ENCODE measurements around the gene ANKRD22. TPM values are rescaled to one million over a fixed set of nuclear protein-coding genes. Genes with fewer than 3 reads are reported as not detected.

Gene ANKRD22
- total and polyA plus RNA-seq, 10 of the 15 experiments (the other 5 are each of a cell fraction or from before 2014, with no cell fraction given) = 0.30 to 1.3 (median 0.71) TPM

DNA sequence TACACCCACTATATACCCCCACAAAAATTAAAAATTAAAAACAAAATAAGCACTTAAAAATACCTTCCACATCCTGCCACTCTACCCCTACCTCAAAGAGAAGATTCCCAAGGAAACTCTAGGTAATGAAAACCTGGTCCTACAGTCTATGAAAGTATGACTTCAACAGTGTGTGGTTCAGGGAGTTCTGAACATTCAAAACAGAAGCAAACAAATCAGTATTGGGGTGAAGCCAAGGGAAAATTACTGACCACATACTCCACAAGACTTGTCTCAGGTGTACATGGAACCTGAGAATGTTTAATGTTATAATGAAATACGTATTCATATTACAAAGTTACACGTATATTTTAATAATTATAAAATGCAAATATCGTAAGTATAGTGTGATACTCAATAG lies 69.4 kb downstream of the ANKRD22 start:
- H3K9ac ChIP-seq (ENCODE audit: control insufficient read depth, insufficient read depth, low read length) = no peak overlapping the region
- no peaks in the 10 kb centered on the region for H3K27me3 ChIP-seq (replicated peaks in 1 of 2; ENCODE audit: control insufficient read depth in 2 of 2, insufficient read depth in 2 of 2, low read length in 1 of 2)
- no peak overlapping the region for H3K4me3 ChIP-seq
- DNase-seq (ENCODE audit: low read depth, low spot score) = no peak
- ChIA-PET CTCF (interaction anchor here (0.9 kb wide), 1 partner anchor 12 kb away, joined by 4 read pairs; no protein-coding TSS in a partner anchor), SMC1A (ENCODE audit: uncharacterized antibody, unreplicated experiment) (no interaction called here), RAD21 (ENCODE audit: unreplicated experiment) (no interaction called here), POLR2A (no interaction called here)
- in situ Hi-C loops (cut with MboI) = no loop called here
- no peaks in the 10 kb centered on the region for H3K36me3 ChIP-seq (ENCODE audit: control insufficient read depth in 2 of 2, insufficient read depth in 2 of 2, low read length in 1 of 2)
- H4K20me1 ChIP-seq (ENCODE audit: control insufficient read depth, insufficient read depth) = no peaks in the 10 kb centered on the region
- peak; percentile 49 for ATAC-seq
- H3K4me1 ChIP-seq (ENCODE audit: control insufficient read depth, insufficient read depth, low read length) = no peaks in the 10 kb centered on the region
- intact Hi-C loops (cut with micrococcal nuclease; ENCODE audit: unreplicated experiment) = no loop called here
- BruUV-seq (replicated peaks) = no TSS peak
- no peaks in the 10 kb centered on the region for H3K79me2 ChIP-seq (ENCODE audit: control insufficient read depth, insufficient read depth, low read length)
- no peak overlapping the region for H2AFZ ChIP-seq (ENCODE audit: control insufficient read depth, low read depth, low read length)
- FAIRE-seq = no peak
- H3K9me3 ChIP-seq (replicated peaks; ENCODE audit: control insufficient read depth, insufficient read depth, low read length) = no peaks in the 10 kb centered on the region; the same call in 2 of the 3 replicates
- no peak overlapping the region for H3K4me2 ChIP-seq (ENCODE audit: control insufficient read depth, insufficient read depth)
- 80% methylated on average over 3 of the region's 3 CpGs for WGBS (ENCODE audit: insufficient coverage, insufficient replicate concordance, low lambda C conversion rate, missing lambda C conversion rate)
- no peak overlapping the region for H3K27ac ChIP-seq (ENCODE audit: control insufficient read depth, insufficient read depth)
- TF ChIP-seq, protein P1, sequence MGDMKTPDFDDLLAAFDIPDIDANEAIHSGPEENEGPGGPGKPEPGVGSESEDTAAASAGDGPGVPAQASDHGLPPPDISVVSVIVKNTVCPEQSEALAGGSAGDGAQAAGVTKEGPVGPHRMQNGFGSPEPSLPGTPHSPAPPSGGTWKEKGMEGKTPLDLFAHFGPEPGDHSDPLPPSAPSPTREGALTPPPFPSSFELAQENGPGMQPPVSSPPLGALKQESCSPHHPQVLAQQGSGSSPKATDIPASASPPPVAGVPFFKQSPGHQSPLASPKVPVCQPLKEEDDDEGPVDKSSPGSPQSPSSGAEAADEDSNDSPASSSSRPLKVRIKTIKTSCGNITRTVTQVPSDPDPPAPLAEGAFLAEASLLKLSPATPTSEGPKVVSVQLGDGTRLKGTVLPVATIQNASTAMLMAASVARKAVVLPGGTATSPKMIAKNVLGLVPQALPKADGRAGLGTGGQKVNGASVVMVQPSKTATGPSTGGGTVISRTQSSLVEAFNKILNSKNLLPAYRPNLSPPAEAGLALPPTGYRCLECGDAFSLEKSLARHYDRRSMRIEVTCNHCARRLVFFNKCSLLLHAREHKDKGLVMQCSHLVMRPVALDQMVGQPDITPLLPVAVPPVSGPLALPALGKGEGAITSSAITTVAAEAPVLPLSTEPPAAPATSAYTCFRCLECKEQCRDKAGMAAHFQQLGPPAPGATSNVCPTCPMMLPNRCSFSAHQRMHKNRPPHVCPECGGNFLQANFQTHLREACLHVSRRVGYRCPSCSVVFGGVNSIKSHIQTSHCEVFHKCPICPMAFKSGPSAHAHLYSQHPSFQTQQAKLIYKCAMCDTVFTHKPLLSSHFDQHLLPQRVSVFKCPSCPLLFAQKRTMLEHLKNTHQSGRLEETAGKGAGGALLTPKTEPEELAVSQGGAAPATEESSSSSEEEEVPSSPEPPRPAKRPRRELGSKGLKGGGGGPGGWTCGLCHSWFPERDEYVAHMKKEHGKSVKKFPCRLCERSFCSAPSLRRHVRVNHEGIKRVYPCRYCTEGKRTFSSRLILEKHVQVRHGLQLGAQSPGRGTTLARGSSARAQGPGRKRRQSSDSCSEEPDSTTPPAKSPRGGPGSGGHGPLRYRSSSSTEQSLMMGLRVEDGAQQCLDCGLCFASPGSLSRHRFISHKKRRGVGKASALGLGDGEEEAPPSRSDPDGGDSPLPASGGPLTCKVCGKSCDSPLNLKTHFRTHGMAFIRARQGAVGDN (IDR thresholded peaks at IDR 0.05) = no peak
- TF ChIP-seq, protein P2, sequence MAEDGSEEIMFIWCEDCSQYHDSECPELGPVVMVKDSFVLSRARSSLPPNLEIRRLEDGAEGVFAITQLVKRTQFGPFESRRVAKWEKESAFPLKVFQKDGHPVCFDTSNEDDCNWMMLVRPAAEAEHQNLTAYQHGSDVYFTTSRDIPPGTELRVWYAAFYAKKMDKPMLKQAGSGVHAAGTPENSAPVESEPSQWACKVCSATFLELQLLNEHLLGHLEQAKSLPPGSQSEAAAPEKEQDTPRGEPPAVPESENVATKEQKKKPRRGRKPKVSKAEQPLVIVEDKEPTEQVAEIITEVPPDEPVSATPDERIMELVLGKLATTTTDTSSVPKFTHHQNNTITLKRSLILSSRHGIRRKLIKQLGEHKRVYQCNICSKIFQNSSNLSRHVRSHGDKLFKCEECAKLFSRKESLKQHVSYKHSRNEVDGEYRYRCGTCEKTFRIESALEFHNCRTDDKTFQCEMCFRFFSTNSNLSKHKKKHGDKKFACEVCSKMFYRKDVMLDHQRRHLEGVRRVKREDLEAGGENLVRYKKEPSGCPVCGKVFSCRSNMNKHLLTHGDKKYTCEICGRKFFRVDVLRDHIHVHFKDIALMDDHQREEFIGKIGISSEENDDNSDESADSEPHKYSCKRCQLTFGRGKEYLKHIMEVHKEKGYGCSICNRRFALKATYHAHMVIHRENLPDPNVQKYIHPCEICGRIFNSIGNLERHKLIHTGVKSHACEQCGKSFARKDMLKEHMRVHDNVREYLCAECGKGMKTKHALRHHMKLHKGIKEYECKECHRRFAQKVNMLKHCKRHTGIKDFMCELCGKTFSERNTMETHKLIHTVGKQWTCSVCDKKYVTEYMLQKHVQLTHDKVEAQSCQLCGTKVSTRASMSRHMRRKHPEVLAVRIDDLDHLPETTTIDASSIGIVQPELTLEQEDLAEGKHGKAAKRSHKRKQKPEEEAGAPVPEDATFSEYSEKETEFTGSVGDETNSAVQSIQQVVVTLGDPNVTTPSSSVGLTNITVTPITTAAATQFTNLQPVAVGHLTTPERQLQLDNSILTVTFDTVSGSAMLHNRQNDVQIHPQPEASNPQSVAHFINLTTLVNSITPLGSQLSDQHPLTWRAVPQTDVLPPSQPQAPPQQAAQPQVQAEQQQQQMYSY (CRISPR knock-in tag; IDR thresholded peaks at IDR 0.05) = no peak
- TF ChIP-seq EED (IDR thresholded peaks at IDR 0.05; ENCODE audit: low read depth) = 0 out of 2 replicates have a peak, but pooled peaks have one; percentile 43
- TF ChIP-seq JUNB (IDR thresholded peaks at IDR 0.05) = peak; percentile 78
- TF ChIP-seq, protein P3, sequence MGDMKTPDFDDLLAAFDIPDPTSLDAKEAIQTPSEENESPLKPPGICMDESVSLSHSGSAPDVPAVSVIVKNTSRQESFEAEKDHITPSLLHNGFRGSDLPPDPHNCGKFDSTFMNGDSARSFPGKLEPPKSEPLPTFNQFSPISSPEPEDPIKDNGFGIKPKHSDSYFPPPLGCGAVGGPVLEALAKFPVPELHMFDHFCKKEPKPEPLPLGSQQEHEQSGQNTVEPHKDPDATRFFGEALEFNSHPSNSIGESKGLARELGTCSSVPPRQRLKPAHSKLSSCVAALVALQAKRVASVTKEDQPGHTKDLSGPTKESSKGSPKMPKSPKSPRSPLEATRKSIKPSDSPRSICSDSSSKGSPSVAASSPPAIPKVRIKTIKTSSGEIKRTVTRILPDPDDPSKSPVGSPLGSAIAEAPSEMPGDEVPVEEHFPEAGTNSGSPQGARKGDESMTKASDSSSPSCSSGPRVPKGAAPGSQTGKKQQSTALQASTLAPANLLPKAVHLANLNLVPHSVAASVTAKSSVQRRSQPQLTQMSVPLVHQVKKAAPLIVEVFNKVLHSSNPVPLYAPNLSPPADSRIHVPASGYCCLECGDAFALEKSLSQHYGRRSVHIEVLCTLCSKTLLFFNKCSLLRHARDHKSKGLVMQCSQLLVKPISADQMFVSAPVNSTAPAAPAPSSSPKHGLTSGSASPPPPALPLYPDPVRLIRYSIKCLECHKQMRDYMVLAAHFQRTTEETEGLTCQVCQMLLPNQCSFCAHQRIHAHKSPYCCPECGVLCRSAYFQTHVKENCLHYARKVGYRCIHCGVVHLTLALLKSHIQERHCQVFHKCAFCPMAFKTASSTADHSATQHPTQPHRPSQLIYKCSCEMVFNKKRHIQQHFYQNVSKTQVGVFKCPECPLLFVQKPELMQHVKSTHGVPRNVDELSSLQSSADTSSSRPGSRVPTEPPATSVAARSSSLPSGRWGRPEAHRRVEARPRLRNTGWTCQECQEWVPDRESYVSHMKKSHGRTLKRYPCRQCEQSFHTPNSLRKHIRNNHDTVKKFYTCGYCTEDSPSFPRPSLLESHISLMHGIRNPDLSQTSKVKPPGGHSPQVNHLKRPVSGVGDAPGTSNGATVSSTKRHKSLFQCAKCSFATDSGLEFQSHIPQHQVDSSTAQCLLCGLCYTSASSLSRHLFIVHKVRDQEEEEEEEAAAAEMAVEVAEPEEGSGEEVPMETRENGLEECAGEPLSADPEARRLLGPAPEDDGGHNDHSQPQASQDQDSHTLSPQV (IDR thresholded peaks at IDR 0.05) = no peak
- no peak for TF ChIP-seq RBBP5 (conservative IDR thresholded peaks at IDR 0.05)
- TF ChIP-seq, protein P4, sequence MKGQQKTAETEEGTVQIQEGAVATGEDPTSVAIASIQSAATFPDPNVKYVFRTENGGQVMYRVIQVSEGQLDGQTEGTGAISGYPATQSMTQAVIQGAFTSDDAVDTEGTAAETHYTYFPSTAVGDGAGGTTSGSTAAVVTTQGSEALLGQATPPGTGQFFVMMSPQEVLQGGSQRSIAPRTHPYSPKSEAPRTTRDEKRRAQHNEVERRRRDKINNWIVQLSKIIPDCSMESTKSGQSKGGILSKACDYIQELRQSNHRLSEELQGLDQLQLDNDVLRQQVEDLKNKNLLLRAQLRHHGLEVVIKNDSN (IDR thresholded peaks at IDR 0.05; ENCODE audit: borderline replicate concordance, extremely low read length, insufficient read depth, low read depth, low read length) = no peak
- no peak for TF ChIP-seq MYC (IDR thresholded peaks at IDR 0.05; ENCODE audit: insufficient read depth, insufficient read length, insufficient replicate concordance, low read length, severe bottlenecking)
- TF ChIP-seq MXI1 (IDR thresholded peaks at IDR 0.05; ENCODE audit: low read depth, low read length) = no peak
- TF ChIP-seq RFX5 (IDR thresholded peaks at IDR 0.05; ENCODE audit: low read depth, low read length) = no peak
- no peak for TF ChIP-seq NFYB (IDR thresholded peaks at IDR 0.05; ENCODE audit: insufficient read depth, low read depth, low read length)

Measured in GM12878 (cell line).